ENCODE data around the gene PRKCH. TPM values are rescaled to one million over a fixed set of nuclear protein-coding genes. Genes with fewer than 3 reads are reported as not detected.

PRKCH gene
- total RNA-seq, 2 donors from 2014 or later: 24.6 to 73.6 TPM

DNA sequence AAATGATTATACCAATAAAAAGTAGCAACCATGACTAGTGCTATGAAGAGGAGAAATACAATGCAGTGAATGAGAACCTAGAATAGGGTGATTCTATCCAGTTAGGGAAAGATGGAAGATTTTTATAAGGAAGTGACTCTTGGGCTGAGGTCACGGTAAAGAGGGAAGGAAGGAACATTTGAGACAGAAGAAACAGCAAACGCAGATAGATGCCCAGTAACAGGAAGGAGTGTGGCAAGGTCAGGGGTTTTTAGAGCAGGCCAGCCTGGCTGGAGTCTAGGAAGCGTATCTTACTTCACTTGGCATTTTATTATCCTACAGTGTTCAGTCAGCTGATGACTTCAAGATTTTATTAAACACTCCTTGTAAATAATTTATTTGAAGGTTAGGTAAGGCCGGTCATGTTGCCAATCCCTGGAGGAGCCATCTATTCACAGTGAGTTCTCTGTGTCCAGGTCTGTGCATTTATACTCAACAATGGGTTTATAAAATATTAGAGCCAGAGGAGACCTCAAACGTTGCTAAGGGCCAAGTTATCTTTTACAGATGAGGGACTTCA lies 170.6 kb downstream of the PRKCH start:
- DNase-seq (ENCODE audit: low spot score) (no peak), ATAC-seq (ENCODE audit: insufficient number of reproducible peaks, low FRiP score, low read depth) (no peak)
- Histone ChIP-seq H3K4me1 (ENCODE audit: control insufficient read depth in 1 of 2, low read depth in 2 of 2) (peaks cover 7 to 14% of the 10 kb centered on the region in 2 donors), H3K36me3 (no peaks in the 10 kb centered on the region), H3K27ac (peak overlapping the region in 1 of 2 donors; percentile 23), H3K4me3 (no peak overlapping the region), H3K27me3 (replicated peaks; ENCODE audit: insufficient read depth) (no peaks in the 10 kb centered on the region), H3K9me3 (no peaks in the 10 kb centered on the region)
- TF ChIP-seq, protein P1, sequence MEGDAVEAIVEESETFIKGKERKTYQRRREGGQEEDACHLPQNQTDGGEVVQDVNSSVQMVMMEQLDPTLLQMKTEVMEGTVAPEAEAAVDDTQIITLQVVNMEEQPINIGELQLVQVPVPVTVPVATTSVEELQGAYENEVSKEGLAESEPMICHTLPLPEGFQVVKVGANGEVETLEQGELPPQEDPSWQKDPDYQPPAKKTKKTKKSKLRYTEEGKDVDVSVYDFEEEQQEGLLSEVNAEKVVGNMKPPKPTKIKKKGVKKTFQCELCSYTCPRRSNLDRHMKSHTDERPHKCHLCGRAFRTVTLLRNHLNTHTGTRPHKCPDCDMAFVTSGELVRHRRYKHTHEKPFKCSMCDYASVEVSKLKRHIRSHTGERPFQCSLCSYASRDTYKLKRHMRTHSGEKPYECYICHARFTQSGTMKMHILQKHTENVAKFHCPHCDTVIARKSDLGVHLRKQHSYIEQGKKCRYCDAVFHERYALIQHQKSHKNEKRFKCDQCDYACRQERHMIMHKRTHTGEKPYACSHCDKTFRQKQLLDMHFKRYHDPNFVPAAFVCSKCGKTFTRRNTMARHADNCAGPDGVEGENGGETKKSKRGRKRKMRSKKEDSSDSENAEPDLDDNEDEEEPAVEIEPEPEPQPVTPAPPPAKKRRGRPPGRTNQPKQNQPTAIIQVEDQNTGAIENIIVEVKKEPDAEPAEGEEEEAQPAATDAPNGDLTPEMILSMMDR (IDR thresholded peaks at IDR 0.05): no peak

DNA sequence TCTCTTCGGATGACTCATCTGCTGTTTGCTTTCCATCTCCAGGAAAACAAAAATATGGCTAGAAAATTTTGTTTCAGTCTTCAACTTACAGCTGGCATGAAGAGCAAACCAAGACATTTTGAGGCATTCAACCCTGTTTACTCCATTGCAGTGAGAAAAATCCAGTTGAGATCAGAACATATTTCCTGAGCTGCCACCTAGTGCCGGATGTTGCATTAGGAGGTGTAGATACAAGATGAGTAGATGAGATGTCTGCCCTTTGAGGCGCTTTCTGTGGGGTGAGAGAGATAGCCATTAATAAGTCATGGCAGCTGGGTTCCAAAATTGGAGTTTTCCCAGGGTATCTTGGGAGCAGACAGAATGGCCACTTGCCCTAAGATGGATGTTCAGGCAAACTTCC lies 171.1 kb downstream of the PRKCH start:
- H3K27me3 ChIP-seq (replicated peaks; ENCODE audit: insufficient read depth): no peaks in the 10 kb centered on the region
- no peak for ATAC-seq (ENCODE audit: insufficient number of reproducible peaks, low FRiP score, low read depth)
- H3K4me1 ChIP-seq (ENCODE audit: control insufficient read depth in 1 of 2, low read depth in 2 of 2): peaks cover 7 to 14% of the 10 kb centered on the region in 2 donors
- no peaks in the 10 kb centered on the region for H3K9me3 ChIP-seq
- H3K27ac ChIP-seq: peak overlapping the region in 1 of 2 donors; percentile 23
- H3K36me3 ChIP-seq: no peaks in the 10 kb centered on the region
- TF ChIP-seq, protein P1 (IDR thresholded peaks at IDR 0.05): no peak
- no peak for DNase-seq (ENCODE audit: low spot score)
- no peak overlapping the region for H3K4me3 ChIP-seq

DNA sequence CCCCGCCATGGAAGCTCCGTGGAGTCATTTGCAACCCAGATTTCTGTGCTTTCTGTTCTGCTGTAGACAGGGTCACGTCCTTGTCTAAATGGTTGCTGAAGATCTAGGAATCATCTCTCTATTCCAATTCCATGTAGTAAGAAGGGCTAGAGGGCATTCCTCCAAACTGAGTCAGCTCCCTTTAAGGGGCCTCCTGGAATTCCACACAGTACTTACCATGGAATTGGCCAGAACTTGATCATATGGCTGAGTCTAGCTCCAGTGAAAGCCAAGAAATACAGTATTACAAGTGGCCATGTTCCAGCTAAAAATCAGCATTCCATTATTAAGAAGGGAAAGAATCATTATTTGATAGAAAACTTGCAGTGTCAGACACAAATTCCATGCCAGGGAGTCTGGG lies 171.9 kb downstream of the PRKCH start:
- TF ChIP-seq, protein P1 (IDR thresholded peaks at IDR 0.05): no peak
- Histone ChIP-seq H3K27ac (no peak overlapping the region), H3K27me3 (replicated peaks; ENCODE audit: insufficient read depth) (no peaks in the 10 kb centered on the region), H3K4me3 (no peak overlapping the region), H3K36me3 (no peaks in the 10 kb centered on the region), H3K4me1 (ENCODE audit: control insufficient read depth in 1 of 2, low read depth in 2 of 2) (peaks cover 11 to 15% of the 10 kb centered on the region in 2 donors), H3K9me3 (no peaks in the 10 kb centered on the region)
- ATAC-seq (ENCODE audit: insufficient number of reproducible peaks, low FRiP score, low read depth) (no peak), DNase-seq (ENCODE audit: low spot score) (no peak)

DNA sequence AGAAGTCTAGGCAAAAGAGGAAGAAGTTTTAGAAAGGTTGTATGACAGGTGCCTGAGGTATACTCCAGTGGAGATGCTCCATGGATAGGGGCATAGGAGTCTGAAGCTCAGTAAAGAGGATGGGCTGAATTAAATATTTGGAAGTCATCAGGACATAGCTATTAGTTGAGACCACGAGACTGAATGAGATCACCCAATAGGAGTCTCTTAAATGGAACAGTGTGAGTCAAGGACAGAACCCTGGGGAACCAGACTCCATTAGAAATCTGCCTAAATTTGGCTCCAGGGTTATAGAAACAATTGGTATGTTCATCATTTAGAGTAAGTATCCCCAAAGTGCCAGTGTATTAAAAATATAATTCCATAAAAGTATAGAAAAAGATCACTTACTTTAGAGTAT lies 172.6 kb downstream of the PRKCH start:
- Histone ChIP-seq H3K4me3 (no peak overlapping the region), H3K27me3 (replicated peaks; ENCODE audit: insufficient read depth) (no peaks in the 10 kb centered on the region), H3K4me1 (ENCODE audit: control insufficient read depth in 1 of 2, low read depth in 2 of 2) (peaks cover 18 to 22% of the 10 kb centered on the region in 2 donors), H3K27ac (no peak overlapping the region), H3K36me3 (no peaks in the 10 kb centered on the region), H3K9me3 (no peaks in the 10 kb centered on the region)
- ATAC-seq (ENCODE audit: insufficient number of reproducible peaks, low FRiP score, low read depth) (no peak), DNase-seq (ENCODE audit: low spot score) (no peak)
- TF ChIP-seq, protein P1 (IDR thresholded peaks at IDR 0.05): no peak

DNA sequence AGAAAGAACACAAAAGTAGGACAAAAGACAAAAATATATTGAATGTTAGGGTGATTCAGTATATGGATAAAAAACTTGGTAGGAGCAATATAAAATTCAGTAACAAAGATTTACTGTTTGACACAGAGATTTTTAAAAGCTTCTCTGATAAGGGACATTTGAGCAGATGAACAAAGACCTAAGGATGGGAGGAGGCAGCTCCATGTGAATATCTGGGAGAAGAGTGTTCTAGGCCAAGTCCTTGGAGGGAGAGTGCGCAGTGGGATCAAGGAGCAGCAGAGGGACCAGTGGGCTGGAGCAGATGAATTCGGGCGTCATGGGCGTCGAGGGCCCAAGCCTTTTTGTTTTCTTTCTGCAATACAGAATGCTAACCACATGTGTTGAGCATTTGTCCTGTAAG lies 174.4 kb downstream of the PRKCH start:
- DNase-seq (ENCODE audit: low spot score): no peak
- no peaks in the 10 kb centered on the region for H3K27me3 ChIP-seq (replicated peaks; ENCODE audit: insufficient read depth)
- TF ChIP-seq, protein P1 (IDR thresholded peaks at IDR 0.05): no peak
- H3K9me3 ChIP-seq: no peaks in the 10 kb centered on the region
- H3K27ac ChIP-seq: no peak overlapping the region
- H3K4me3 ChIP-seq: no peak overlapping the region
- no peak for ATAC-seq (ENCODE audit: insufficient number of reproducible peaks, low FRiP score, low read depth)
- peaks cover 24 to 26% of the 10 kb centered on the region in 2 donors for H3K4me1 ChIP-seq (ENCODE audit: control insufficient read depth in 1 of 2, low read depth in 2 of 2)
- H3K36me3 ChIP-seq: no peaks in the 10 kb centered on the region

All from thoracic aorta (tissue), 2 donors.